Psoas muscle (tissue), 8 donors: ENCODE measurements around the gene EPB41L4A. TPM values are rescaled to one million over a fixed set of nuclear protein-coding genes. Genes with fewer than 3 reads are reported as not detected.

Source experiments
- ATAC-seq, 4 donors: fragments of 200-7000 bp; cut with Tn5 transposase; one replicate each; pipeline ENCODE4 v1.9.1; 2020; ENCODE audit warnings: moderate library complexity in 3 of 4, mild to moderate bottlenecking in 2 of 4
- DNase-seq, 2 donors: peaks; one replicate each; pipeline ENCODE4 v3.0.0-alpha.2; 2020
- H3K27ac ChIP-seq: fragments of 200-600 bp; one replicate; pipeline ENCODE4 v1.8.0; 2022
- H3K27me3 ChIP-seq, 3 donors: fragments of 200-600 bp in 1 of 3; one replicate each; pipeline versions ENCODE4 v1.6.1 to v1.8.0; 2013 to 2022; ENCODE audit warnings: low read length in 2 of 3, mild to moderate bottlenecking in 2 of 3, moderate library complexity in 1 of 3; ENCODE audit not compliant: insufficient read depth in 3 of 3
- H3K36me3 ChIP-seq, 2 donors: fragments of 200-600 bp in 1 of 2; one replicate each; pipeline versions ENCODE4 v1.6.1 to v1.8.0; 2013 to 2022; ENCODE audit warnings: low read depth in 1 of 2, mild to moderate bottlenecking in 1 of 2, moderate library complexity in 1 of 2; ENCODE audit not compliant: insufficient read depth in 1 of 2
- H3K4me1 ChIP-seq: fragments of 200-600 bp; one replicate; pipeline ENCODE4 v1.8.0; 2022
- H3K4me3 ChIP-seq: fragments of 200-600 bp; one replicate; pipeline ENCODE4 v1.8.0; 2022; ENCODE audit warnings: mild to moderate bottlenecking
- H3K9me3 ChIP-seq: fragments of 200-600 bp; one replicate; pipeline ENCODE4 v1.8.0; 2022
- CTCF ChIP-seq: fragments of 200-600 bp; IDR thresholded peaks from one replicate; pipeline ENCODE4 v1.8.0; 2022; ENCODE audit warnings: antibody characterized with exemption
- WGBS, 3 donors: extraction: QIAGEN DNeasy Blood & Tissue Kit; methylation state at CpG; one replicate each; pipeline versions ENCODE4 v1.1.6 to v1.1.7; 2013; 5-methylcytosine and 5-hydroxymethylcytosine counted together
- intact Hi-C, 2 donors: fragments of 100-400 bp; cut with DNase I; formaldehyde crosslinking; loops; one replicate each; pipeline versions ENCODE4 v1.11.0 to v1.14.2; 2022
- polyA plus RNA-seq, 3 donors: library from polyadenylated mRNA; stranded (reverse); fragments of 200-250 nt; gene quantifications; one replicate each; pipeline ENCODE4 v1.2.3, GENCODE V29; 2013
- total RNA-seq, 4 donors: library from RNA; stranded (reverse); fragmentation: NEBNext Ultra II Directional in 2 of 4; extraction: Animal tissue kit (Norgen Biotek cat#: 25700) in 2 of 4; gene quantifications; one replicate each; pipeline versions ENCODE4 v1.2.1 to v1.2.4, GENCODE V29; 2021 to 2023
- donor health status: healthy with polysubstance abuse.
- donor health status: DM: no; HTN: no; CAD: no; lungs with moderate emphysema.
- donor health status: Bipolar disorder and iron deficiency.
- donor health status: healthy.
- donor health status: DM: yes; HTN: yes; CAD: no.
- donor health status: DM: no; HTN: no; CAD: no.
- donor health status: DM: no; HTN: no; CAD: no.
- donor health status: DM: yes; HTN: yes; CAD: no.

EPB41L4A gene
- total and polyA plus RNA-seq, 7 donors = 1.0 to 7.2 (median 1.9) TPM

GRCh38 chr5:112174959-112175594, 244.0 kb downstream of the EPB41L4A start:
- WGBS, 3 donors = 29 to 35% (median 33%) methylated on average over 8 of the region's 8 CpGs
- Histone ChIP-seq H3K27me3 (no peaks in the 10 kb centered on the region), H3K4me1 (no peaks in the 10 kb centered on the region), H3K4me3 (no peak overlapping the region), H3K27ac (no peak overlapping the region), H3K36me3 (no peaks in the 10 kb centered on the region), H3K9me3 (no peaks in the 10 kb centered on the region)
- intact Hi-C loops = loop anchor here in 1 of 2 donors (5.0 kb wide), 1 partner anchor 247 kb away; no protein-coding TSS in a partner anchor
- ATAC-seq (peak in 3 of 4 donors; percentile 28 to 73 (median 45)), DNase-seq (peak in 1 of 2 donors; percentile 13)
- TF ChIP-seq CTCF = peak; percentile 59

GRCh38 chr5:112165897-112166737, 253.0 kb downstream of the EPB41L4A start:
- intact Hi-C loops = no loop called here
- DNase-seq = no peak

GRCh38 chr5:112165399-112165798, 253.7 kb downstream of the EPB41L4A start:
- TF ChIP-seq CTCF = no peak
- H3K27me3 ChIP-seq = no peaks in the 10 kb centered on the region
- no peak for DNase-seq
- no peaks in the 10 kb centered on the region for H3K9me3 ChIP-seq
- no peak overlapping the region for H3K27ac ChIP-seq
- ATAC-seq = no peak
- H3K4me3 ChIP-seq = no peak overlapping the region
- peaks cover 11% of the 10 kb centered on the region for H3K4me1 ChIP-seq
- intact Hi-C loops = no loop called here
- peaks cover 12 to 82% of the 10 kb centered on the region in 2 donors for H3K36me3 ChIP-seq
- 50 to 69% (median 51%) methylated on average over 3 of the region's 3 CpGs for WGBS, 3 donors

More at GRCh38 chr5:112165897-112166737, 253.0 kb downstream of the EPB41L4A start:
- ATAC-seq = no peak
- peaks cover 11% of the 10 kb centered on the region for H3K4me1 ChIP-seq
- H3K4me3 ChIP-seq = no peak overlapping the region
- 76 to 85% (median 79%) methylated on average over 3 of the region's 3 CpGs for WGBS, 3 donors
- no peak for TF ChIP-seq CTCF
- no peak overlapping the region for H3K27ac ChIP-seq
- no peaks in the 10 kb centered on the region for H3K9me3 ChIP-seq
- peaks cover 12 to 82% of the 10 kb centered on the region in 2 donors for H3K36me3 ChIP-seq
- no peaks in the 10 kb centered on the region for H3K27me3 ChIP-seq

GRCh38 chr5:112163435-112163834, 255.6 kb downstream of the EPB41L4A start:
- Histone ChIP-seq H3K36me3 (peaks cover 12 to 68% of the 10 kb centered on the region in 2 donors), H3K27me3 (no peaks in the 10 kb centered on the region), H3K27ac (no peak overlapping the region), H3K9me3 (no peaks in the 10 kb centered on the region), H3K4me3 (no peak overlapping the region), H3K4me1 (peaks cover 11% of the 10 kb centered on the region)
- no peak for DNase-seq
- TF ChIP-seq CTCF = no peak
- no peak for ATAC-seq
- intact Hi-C loops = no loop called here
- WGBS, 3 donors = 82 to 90% (median 88%) methylated on average over 1 of the region's 1 CpG
